ENCODE measurements around the gene KCNIP4.

Gene KCNIP4

GRCh38 chr4:21652508-21653231 is 295.9 kb downstream of the KCNIP4 start:
- H3K4me2 ChIP-seq (ENCODE audit: low read length): no peak overlapping the region
- H3K36me3 ChIP-seq (ENCODE audit: control insufficient read depth, insufficient read depth, low read length): no peaks in the 10 kb centered on the region
- H3K27ac ChIP-seq: no peak overlapping the region
- no peaks in the 10 kb centered on the region for H3K79me2 ChIP-seq
- no peaks in the 10 kb centered on the region for H3K9me3 ChIP-seq (ENCODE audit: control insufficient read depth, low read length)
- H3K4me1 ChIP-seq: no peaks in the 10 kb centered on the region
- no peak overlapping the region for H2AFZ ChIP-seq
- no peak for TF ChIP-seq CTCF (IDR thresholded peaks at IDR 0.05)
- no peak overlapping the region for H3K4me3 ChIP-seq (ENCODE audit: low read depth, low read length)
- no peaks in the 10 kb centered on the region for H3K27me3 ChIP-seq (ENCODE audit: control insufficient read depth, insufficient read depth, low read length)
- H3K9ac ChIP-seq: no peak overlapping the region

- Histone ChIP-seq H3K9me3 (ENCODE audit: control insufficient read depth, low read length) (no peaks in the 10 kb centered on the region), H3K79me2 (no peaks in the 10 kb centered on the region), H3K36me3 (ENCODE audit: control insufficient read depth, insufficient read depth, low read length) (no peaks in the 10 kb centered on the region), H3K4me1 (no peaks in the 10 kb centered on the region), H3K27ac (no peak overlapping the region), H3K27me3 (ENCODE audit: control insufficient read depth, insufficient read depth, low read length) (no peaks in the 10 kb centered on the region), H3K4me3 (ENCODE audit: low read depth, low read length) (no peak overlapping the region), H3K4me2 (ENCODE audit: low read length) (no peak overlapping the region), H2AFZ (no peak overlapping the region), H3K9ac (no peak overlapping the region)
- no peak for TF ChIP-seq CTCF (IDR thresholded peaks at IDR 0.05)
Observed at GRCh38 chr4:21649391-21650090, 299.0 kb downstream of the KCNIP4 start.

- no peak for TF ChIP-seq CTCF (IDR thresholded peaks at IDR 0.05)
- Histone ChIP-seq H3K4me3 (ENCODE audit: low read depth, low read length) (no peak overlapping the region), H3K27me3 (ENCODE audit: control insufficient read depth, insufficient read depth, low read length) (no peaks in the 10 kb centered on the region), H3K79me2 (no peaks in the 10 kb centered on the region), H2AFZ (no peak overlapping the region), H3K9ac (no peak overlapping the region), H3K36me3 (ENCODE audit: control insufficient read depth, insufficient read depth, low read length) (no peaks in the 10 kb centered on the region), H3K4me1 (no peaks in the 10 kb centered on the region), H3K9me3 (ENCODE audit: control insufficient read depth, low read length) (no peaks in the 10 kb centered on the region), H3K4me2 (ENCODE audit: low read length) (no peak overlapping the region), H3K27ac (no peak overlapping the region)
Observed at GRCh38 chr4:21645776-21646175, 302.8 kb downstream of the KCNIP4 start.

- H3K4me1 ChIP-seq: no peaks in the 10 kb centered on the region
- no peak overlapping the region for H3K27ac ChIP-seq
- no peaks in the 10 kb centered on the region for H3K36me3 ChIP-seq (ENCODE audit: control insufficient read depth, insufficient read depth, low read length)
- no peaks in the 10 kb centered on the region for H3K79me2 ChIP-seq
- H3K27me3 ChIP-seq (ENCODE audit: control insufficient read depth, insufficient read depth, low read length): no peaks in the 10 kb centered on the region
- no peak overlapping the region for H3K9ac ChIP-seq
- H3K4me2 ChIP-seq (ENCODE audit: low read length): no peak overlapping the region
- TF ChIP-seq CTCF (IDR thresholded peaks at IDR 0.05): no peak
- H3K4me3 ChIP-seq (ENCODE audit: low read depth, low read length): no peak overlapping the region
- H3K9me3 ChIP-seq (ENCODE audit: control insufficient read depth, low read length): no peaks in the 10 kb centered on the region
- no peak overlapping the region for H2AFZ ChIP-seq
Observed at GRCh38 chr4:21641696-21642095, 306.9 kb downstream of the KCNIP4 start.

All from parathyroid adenoma (tissue), 2 donors.